Globus pallidus (tissue), 1 donor: ENCODE measurements around the gene CRYBG1.
A peak's percentile ranks its signal among the peaks of the same experiment; 100 is the strongest.
"Not testable (repeated sequence)": the region's sequence is repeated elsewhere in the genome, so short reads cannot be mapped to it uniquely, and the experiment has no call there.

ENCODE experiments used
- DNase-seq: peaks from one replicate; pipeline ENCODE4 v3.0.0-alpha.2; 2015; ENCODE audit warnings: low spot score

CRYBG1 gene

DNA sequence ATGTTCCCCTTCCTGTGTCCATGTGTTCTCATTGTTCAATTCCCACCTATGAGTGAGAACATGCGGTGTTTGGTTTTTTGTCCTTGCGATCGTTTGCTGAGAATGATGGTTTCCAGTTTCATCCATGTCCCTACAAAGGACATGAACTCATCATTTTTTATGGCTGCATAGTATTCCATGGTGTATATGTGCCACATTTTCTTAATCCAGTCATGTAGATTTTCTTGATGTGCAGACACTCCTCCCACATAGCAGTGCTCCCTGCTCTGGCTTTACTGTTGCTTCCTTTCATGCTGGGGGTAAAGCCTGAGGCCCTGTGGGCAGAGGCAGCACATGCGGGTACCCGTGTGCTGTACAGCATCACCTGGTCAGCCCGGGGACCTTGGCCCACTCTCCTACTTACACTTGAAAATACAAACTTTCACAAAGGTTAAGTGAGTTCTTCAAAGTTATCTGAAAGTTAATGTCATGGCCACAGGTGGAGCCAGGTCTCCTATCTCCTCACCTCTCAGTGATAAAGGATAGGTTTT lies 188.5 kb downstream of the CRYBG1 start:
- DNase-seq = not testable (repeated sequence)

DNA sequence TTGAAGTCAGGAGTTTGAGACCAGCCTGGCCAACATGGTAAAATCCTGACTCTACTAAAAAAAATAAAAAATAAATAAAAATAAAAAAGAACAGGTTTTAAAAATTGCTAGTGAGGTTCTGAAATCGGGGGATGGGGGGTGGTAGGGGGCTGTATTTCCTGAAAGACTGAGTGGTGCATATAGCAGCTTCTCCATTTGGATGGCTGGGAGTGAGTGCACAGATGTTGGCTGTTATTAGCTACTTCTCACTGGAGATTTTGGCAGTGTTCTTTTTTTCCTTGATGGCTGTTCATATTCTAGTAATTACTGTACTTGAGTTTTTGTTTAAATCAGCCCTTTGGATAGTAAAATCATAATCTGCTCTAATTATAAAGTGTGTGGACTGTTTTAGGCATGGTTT lies 189.0 kb downstream of the CRYBG1 start:
- DNase-seq = no peak

DNA sequence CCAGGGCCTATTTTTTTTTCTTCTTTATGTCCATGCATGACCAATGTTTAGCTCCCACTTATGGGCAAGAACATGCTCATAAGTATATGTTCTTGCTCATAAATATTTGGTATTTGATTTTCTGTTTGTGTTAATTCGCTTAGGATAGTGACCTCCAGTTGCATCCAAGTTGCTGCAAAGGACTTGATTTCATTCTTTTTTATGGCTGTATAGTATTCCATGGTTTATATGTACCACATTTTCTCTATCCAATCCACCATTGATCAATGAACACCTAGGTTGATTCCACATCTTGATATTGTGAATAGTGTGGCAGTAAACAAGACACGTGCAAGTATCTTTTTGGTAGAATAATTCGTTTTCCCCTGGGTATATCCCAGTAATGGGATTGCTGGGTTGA lies 190.6 kb downstream of the CRYBG1 start:
- no peak for DNase-seq

DNA sequence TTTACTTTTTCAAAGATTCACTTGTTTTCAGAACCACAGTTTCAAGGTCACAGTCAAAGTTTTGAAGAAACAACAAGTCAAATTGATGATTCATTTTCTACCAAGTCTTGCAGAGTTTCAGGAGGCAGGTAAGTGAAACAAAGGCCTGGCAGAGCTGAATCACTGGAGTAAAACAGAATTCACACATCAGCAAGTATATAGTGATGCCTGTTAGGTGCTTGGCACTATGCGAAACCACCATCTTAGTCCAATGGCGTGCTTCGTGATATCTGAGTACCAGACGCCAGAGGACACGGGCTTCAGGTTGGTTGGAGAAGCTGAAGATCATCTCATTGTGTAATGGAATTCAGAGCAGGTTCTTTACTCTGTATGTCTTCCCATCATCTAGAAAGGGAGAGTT lies 192.9 kb downstream of the CRYBG1 start:
- no peak for DNase-seq

DNA sequence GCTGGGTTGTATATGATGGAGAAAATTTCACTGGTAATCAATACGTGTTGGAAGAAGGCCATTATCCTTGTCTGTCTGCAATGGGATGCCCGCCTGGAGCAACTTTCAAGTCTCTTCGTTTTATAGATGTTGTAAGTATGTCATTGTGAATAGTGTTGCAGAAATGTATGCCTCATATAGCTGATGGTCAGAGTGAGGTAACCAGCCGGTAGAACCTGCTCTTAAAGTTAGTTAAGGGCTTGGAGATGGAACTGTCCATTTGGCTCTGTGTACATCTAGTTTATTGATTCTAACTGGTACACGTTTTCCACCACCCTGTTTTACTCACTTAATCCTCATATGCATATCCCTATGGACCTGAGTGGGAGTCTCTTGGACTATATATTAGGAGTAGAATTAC lies 195.2 kb downstream of the CRYBG1 start:
- no peak for DNase-seq

DNA sequence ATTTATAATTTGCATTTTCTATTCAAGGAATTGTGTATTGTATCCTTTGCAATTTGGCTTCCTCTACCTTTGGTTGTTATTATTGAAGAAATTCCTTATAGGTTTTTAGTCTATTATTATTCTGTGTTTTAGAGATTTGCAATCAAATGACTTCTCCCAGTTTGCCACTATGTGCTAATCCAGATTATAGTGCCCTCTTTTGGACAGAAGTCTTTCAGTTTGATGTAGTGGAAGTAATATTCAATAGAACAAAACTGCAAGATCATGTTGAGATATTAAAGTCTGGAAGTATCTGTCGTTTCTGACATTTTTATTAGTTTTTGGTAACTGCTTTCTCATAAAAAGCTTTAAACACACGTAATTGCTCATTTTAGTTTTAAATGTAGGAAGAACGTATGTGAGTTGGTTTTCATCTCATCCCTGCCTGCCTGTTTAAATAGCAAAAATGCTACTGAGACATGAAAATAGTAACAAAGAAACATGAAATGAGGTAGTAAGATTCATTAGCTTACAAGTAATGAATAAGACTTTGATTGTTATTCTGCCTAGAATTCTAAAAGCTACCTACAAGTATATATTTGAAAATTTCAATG lies 195.9 kb downstream of the CRYBG1 start:
- peak; percentile 20 for DNase-seq

DNA sequence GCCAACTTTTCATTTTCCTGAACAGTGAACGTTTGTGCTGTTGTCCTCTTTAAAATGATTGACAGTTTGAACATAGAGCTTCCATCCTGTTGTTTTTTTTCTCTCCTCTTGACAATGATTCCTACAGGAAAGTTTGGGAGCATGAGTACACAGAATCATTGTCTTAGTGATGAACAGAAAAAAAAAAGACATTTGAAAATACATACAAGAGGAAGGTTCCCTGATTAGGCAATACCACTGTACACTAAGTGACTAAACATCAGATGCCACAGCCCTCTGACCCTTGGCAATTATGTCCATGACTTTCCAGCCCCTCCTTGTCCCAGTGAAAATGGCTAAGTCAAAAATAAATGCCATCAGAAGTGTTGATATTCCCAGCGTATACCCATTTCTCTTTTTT lies 197.3 kb downstream of the CRYBG1 start:
- no peak for DNase-seq

DNA sequence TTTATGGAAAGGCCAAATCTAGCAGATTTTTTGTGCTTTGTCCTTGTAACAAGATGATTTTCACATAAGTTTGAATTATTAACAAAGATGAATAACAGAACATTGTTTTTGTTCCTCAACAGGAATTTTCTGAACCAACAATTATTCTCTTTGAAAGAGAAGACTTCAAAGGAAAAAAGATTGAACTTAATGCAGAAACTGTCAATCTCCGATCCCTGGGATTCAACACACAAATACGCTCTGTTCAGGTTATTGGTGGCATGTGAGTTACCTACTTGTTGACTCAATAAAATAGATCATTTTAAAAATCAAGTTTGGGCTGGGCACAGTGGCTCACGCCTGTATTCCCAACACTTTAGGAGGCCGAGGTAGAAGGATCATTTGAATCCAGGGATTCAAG lies 197.8 kb downstream of the CRYBG1 start:
- no peak for DNase-seq

DNA sequence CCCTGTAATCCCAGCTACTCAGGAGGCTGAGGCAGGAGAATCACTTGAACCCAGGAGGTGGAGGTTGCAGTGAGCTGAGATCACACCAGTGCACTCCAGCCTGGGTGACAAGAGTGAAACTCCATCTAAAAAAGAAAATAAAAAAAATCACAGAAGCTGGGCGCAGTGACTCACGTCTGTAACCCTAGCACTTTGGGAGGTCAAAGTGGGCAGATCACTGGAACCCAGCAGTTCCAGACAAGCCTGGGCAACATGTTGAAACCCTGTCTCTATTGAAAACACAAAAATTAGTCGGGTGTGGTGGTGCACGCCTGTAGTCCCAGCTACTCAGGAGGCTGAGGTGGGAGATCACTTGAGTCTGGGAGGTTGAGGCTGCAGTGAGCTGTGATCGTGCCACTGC lies 199.1 kb downstream of the CRYBG1 start:
- DNase-seq = not testable (repeated sequence)

DNA sequence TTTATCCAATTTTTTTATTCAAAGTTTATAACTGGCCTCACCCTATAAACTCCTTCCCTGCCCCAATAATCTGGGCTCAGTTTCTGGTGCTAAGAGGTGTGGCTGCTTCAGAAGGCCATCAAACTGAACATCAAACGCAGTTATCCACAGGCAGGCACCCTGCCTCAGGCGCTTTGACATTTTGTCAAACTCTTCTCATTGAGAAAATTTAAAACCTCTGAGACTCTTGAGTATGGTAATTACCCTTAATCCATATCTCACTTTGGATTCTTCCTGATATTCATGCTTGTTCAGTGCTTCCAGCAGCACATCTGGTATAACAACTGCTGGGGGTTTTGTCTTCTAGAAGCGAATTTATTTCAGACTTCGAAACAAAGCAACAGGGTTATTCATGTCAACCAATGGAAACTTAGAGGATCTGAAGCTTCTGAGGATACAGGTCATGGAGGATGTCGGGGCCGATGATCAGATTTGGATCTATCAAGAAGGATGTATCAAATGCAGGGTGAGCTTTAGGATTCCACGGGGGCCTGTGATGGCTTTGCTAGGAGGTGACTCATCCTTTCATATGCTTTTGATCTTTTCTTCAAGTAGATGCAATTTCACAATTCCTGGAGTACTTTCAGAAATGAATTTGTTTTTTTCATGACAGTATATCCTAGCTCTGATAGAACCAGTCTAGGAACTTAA lies 200.6 kb downstream of the CRYBG1 start:
- no peak for DNase-seq

DNA sequence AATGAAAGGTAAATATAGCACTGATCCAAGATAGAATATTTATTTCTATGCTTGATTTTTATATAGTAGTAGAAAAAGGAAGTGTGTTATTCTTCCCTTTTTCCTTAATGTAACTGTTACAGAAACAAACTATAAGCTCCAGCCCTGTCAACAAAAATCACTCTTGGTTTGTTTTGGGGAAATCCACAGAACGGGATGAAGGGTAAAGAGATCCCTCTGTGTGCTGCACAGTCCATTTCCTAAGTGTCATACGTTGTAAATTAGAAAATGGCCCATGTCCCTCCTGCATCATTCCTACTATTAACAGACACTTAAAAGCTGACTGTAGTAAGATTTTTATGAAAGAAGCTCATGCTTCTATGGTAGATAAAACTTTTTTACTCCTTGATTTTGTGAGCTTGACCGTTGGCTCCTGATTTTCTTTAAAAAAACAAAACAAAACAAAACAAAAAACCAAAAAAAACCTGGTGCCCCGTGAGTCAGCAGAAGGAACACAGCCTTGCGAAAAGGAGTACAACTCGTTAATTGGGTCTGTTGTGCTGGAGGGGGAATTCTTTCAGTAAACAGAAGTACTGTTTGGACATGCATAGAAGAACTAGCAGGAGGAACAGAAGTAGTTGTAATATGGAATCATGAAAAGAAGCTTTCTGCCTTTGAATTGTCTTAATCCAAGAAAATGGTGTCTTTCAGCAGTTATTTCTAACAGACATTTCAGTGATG lies 201.3 kb downstream of the CRYBG1 start:
- DNase-seq = no peak

DNA sequence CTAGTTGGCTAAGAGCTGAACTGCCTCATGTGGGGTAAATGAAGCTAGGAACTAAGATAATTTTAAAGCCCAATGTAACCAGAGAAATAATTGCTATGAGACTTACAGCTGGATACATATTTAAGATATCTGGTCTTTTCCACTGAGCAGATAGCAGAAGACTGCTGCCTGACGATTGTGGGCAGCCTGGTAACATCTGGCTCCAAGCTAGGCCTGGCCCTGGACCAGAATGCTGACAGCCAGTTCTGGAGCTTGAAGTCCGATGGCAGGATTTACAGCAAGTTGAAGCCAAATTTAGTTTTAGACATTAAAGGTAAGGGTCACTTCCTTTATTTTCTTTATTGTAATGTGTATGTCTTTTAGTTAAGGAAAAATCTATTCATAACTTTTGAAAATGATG lies 203.1 kb downstream of the CRYBG1 start:
- DNase-seq = no peak

DNA sequence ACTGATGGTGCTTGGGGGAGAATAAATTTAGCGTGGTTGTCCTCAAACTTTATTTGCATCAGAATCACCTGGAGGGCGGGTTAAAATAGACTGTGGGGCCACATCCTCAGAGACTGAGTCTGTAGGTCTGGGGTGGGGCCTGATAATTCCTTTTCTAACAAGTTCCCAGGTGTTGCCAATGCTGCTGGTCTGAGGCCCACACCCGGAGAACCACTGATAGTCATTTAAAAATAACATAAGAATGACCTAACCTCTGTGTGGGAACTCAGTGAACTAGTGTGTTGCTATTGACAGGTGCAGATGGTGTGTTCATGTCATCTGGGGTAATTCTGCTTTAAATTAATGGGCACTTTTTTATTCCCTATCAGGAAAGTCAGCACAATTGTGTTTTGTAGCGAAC lies 204.0 kb downstream of the CRYBG1 start:
- no peak for DNase-seq

DNA sequence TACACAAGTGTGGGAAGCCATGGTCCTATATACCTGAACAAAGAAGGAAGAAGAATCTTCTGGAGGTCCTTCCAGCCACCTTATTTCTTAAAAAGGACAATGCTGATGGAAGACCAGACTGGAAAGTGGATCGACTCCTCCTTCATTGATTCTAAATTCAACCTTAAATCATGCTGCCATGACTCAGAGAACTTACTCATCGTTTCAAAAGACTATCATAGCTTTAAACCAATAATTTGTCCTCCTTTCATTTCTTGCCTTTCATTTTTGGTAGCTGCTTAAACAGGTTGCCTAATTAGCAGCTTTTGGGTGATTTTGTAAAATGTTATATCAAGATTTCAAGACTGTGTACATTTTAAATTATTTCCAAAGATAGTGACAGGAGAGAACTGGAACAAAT lies 208.0 kb downstream of the CRYBG1 start:
- DNase-seq = no peak

DNA sequence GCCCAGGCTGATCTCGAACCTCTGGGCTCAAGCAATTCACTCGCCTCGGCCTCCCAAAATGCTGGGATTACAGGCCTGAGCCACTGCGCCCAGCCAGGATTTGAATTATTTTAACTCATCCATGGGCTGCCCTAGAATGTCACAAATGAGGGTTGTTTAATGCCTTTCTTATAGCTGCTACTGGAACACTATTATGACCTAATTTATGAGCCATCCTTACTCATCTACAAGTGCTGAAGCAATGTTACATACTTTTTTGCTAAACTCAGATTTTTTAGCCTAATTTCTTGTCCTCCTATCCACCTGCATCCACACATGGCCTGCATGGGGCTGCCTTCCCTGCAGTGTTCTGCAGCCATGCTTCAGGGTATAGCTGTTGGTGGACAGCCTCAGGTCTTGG lies 208.9 kb downstream of the CRYBG1 start:
- no peak for DNase-seq

DNA sequence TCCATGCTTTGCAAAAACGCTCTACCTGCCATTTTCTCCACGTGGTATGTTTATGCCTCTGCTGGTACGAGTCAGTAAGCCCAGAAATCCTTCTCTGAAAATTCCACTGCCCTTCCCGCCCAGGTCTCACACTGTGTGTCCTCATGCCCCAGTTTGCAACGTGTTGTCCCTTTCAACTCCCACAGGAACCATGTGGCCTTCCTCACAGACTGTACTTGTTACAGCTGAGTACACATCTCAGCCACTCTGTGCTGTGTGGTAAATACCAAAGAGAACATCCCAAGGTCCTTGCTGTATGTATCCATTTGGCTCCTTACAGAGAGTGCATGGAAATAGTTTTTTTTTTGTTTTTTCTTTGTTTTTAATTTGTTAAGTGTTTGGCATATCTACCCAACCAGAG lies 211.9 kb downstream of the CRYBG1 start:
- DNase-seq = no peak

DNA sequence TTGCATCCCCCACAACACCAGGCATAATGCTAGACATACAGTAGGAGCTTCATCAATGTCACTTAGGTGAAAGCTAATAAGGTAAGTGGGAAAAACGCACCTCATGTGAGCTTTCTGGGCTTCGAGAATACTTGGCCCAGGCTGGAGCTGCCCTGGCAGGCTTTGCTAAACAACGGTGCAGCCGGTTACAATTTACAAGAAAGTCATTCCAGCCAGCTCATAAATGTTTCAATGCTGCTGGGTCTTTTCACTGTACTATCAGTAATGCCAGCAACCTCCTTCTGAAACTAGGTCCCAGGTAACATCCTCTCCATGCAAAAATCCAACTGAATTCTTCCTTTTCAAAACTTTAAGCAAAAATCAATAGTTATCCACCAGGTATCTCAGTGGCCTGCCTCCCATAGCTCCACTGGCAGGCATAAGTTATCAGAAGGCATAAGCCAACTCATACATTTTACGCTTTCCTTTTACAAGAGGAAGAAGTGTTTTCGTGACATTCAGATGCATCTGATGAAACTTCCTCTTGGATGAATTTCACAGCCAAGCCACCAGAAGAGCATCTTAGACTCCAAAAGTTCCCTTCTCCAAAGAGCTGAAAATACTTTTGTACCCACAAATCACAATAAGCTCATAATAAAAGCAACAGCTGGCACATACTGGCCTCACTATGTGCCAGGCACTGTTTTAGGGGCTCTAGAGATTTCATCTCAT lies 212.5 kb downstream of the CRYBG1 start:
- no peak for DNase-seq

DNA sequence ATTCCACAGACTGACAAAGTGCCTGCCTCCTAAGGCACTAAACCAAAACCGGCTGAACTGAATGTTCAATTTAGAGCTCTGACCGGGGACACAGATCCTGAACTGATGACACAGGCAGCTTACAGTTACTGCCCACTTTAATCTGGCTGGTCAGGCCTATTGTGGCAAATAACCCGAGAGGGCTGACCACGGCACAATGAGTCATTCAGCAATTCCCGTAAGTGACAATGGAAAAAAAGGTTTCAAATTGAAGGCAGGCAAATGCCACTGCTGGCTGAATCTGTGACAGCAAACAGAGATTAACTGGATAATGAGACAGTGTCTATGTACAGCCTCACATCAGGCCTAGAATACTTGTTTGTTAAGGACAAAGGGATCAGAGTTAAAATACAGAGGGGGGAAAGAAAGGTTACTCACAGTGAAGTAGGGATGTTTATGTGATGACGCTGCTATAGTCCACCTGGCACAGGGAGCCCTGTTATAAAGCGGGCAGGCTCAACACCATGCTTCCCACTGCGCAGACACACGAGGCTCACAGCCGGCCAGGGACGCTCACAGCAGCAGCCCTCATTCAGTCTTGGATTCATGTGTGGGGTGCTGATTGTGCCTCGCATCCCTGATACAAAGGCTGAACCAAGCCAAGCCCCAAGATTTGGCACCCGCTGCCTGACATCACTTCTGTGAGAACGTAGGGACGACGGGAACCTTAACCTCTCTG lies 214.4 kb downstream of the CRYBG1 start:
- DNase-seq = peak; percentile 63

DNA sequence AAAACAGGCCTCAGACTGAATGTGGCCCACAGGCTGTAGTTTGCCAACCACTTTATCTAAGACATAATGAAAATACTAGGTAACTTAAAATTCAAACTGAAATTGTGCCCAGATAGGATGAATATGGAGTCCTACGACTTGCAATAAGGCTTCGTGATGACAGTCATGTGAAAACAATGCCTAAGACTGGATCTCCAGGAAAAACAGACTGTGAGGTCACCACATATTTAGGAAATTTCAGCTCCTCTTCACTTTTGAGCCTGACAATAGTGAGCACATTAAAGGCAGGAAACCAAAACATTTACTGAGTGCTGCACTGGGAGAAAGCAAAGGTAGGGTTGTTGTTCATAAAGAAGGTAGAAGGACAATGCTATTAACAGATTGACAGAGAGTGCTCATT lies 218.8 kb downstream of the CRYBG1 start:
- no peak for DNase-seq

DNA sequence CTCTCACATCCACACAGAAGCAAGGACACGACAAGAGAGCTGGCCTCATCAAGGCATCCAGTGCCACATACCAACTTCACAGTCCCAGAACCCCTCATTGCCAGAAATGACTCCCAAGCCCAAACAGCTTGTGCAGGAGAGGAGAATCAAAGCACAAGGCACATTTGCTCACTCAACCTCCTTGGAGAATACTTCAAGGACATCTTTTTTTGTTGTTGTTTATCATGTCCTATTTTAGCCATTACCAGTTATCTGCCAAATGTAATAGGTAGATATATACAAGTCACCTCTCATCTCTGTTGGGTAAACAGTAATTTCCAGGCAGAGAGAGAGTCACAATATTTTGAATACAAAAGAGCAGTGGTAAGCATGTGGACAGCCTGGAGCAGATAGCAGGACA lies 221.0 kb downstream of the CRYBG1 start:
- DNase-seq = no peak

DNA sequence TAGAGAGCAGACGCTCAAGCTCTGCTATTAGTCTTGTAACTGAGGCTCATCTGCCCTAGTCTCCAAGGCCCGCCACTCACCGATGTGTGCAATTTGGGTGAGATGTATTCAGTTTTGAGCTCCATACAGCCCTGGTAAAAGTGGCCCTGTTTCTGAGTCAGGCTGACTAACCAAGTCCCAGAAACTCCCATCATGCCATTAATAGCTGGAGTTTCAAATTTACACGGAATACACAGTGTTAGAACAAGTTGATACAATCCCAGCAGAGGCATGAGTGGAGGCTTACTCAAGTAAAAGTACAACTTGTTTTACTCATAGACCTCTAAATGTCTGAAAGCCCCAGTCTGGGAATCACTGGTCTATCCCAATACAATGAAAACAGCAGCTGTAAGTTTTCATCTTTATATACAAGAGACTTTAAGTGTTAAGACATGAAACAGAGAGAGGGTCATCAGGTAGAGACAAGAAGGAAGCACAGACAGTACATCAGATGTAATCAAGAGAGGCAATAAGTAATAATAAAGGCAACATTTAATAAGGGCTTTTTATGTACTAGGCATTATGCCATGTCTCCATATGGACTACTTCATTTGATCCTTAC lies 226.4 kb downstream of the CRYBG1 start:
- DNase-seq = no peak

DNA sequence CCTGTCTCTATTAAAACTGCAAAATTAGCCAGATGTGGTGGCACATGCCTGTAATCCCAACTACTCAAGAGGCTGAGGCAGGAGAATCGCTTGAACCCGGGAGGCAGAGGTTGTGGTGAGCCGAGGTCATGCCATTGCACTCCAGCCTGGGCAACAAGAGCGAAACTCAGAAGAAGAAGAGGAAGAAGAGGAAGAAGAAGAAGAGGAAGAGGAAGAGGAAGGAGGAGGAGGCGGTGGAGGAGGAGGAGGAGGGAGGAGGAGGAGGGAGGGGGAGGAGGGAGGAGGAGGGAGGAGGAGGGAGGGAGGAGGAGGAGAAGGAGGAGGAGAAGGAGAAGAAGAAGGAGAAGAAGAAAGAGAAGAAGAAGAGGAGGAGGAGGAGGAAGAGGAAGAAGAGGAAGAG lies 228.4 kb downstream of the CRYBG1 start:
- DNase-seq = not testable (repeated sequence)
